ENCODE measurements around the gene GBGT1. TPM values are rescaled to one million over a fixed set of nuclear protein-coding genes. Genes with fewer than 3 reads are reported as not detected.

The GBGT1 gene
- total and polyA plus RNA-seq, 2 donors (not counting 1 experiment from before 2014, with no cell fraction given) = 2.6 to 4.1 TPM

DNA sequence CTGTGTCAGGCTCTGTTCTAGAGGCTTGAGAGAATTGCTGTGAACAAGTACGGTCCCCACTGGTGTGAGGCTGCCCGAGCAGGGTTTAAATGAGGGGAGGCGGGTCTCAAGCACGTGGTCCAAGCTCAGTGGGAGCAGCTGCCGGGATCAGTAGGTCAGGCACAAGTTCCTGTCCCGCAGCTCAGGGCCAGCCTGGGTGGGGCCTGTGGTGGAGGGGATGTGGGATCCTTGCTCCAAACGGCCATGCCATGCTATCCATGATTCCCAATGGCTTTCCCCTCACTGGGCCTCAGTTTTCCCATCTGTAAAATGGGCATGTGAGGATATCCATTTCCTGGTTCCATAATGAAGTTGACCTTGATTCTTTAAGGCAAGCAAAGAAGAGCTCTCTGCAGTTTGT, 28.3 kb upstream of the GBGT1 start:
- Histone ChIP-seq H3K79me2 (ENCODE audit: control insufficient read depth, insufficient read depth, low read length) (no peaks in the 10 kb centered on the region), H3K9ac (ENCODE audit: insufficient read depth, low read length) (no peak overlapping the region), H3K27ac (ENCODE audit: insufficient read depth, low read length) (no peak overlapping the region), H3K4me2 (ENCODE audit: extremely low read depth, insufficient read depth, low read length) (no peak overlapping the region), H3K36me3 (ENCODE audit: control insufficient read depth, insufficient read depth, low read length) (no peaks in the 10 kb centered on the region), H4K20me1 (ENCODE audit: control insufficient read depth, extremely low read depth, insufficient read depth, low read length) (no peaks in the 10 kb centered on the region), H3K4me1 (ENCODE audit: control insufficient read depth, extremely low read depth, insufficient read depth, low read length) (no peaks in the 10 kb centered on the region), H3K9me3 (ENCODE audit: control insufficient read depth, insufficient read depth, low read depth, low read length) (no peaks in the 10 kb centered on the region), H3K4me3 (replicated peaks in 1 of 4; ENCODE audit: control extremely low read depth in 1 of 4, insufficient read depth in 1 of 4, low read depth in 3 of 4, low read length in 4 of 4) (no peak overlapping the region), H2AFZ (ENCODE audit: low read length) (no peak overlapping the region), H3K27me3 (ENCODE audit: control insufficient read depth, insufficient read depth, low read length) (peaks cover 8% of the 10 kb centered on the region)
- TF ChIP-seq EZH2 (IDR thresholded peaks at IDR 0.05; ENCODE audit: low read length, missing control alignments) (no peak), CTCF (conservative IDR thresholded peaks at IDR 0.05 in 1 of 2, IDR thresholded peaks at IDR 0.05 in 1 of 2; ENCODE audit: low read depth in 1 of 2, low read length in 2 of 2) (no peak)
- DNase-seq (ENCODE audit: low read depth in 2 of 2) = no peak

DNA sequence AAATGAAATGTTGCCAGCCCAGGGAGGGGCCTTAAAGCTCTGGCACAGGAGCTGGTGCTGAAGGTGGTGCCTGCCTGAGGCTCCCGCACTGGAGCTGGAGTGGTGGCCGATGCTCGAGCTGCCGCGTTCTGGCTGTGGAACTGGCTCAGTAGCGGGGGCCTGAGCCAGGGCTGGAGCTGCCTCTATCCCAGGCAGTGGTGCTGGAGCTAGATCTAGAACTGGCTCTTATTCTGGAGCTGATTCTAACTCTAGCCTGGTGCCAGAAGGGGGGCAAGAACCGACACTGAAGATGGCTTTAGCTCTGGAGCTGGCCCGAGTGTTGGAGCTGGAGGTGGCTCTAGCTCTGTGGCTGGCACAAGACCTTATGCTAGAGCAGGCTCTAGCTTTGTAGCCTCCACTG, 26.1 kb upstream of the GBGT1 start:
- Histone ChIP-seq H3K9ac (ENCODE audit: insufficient read depth, low read length) (no peak overlapping the region), H3K27ac (ENCODE audit: insufficient read depth, low read length) (no peak overlapping the region), H3K4me3 (replicated peaks in 1 of 4; ENCODE audit: control extremely low read depth in 1 of 4, insufficient read depth in 1 of 4, low read depth in 3 of 4, low read length in 4 of 4) (no peak overlapping the region), H3K4me2 (ENCODE audit: extremely low read depth, insufficient read depth, low read length) (no peak overlapping the region), H3K4me1 (ENCODE audit: control insufficient read depth, extremely low read depth, insufficient read depth, low read length) (no peaks in the 10 kb centered on the region), H3K79me2 (ENCODE audit: control insufficient read depth, insufficient read depth, low read length) (no peaks in the 10 kb centered on the region), H2AFZ (ENCODE audit: low read length) (no peak overlapping the region), H3K36me3 (ENCODE audit: control insufficient read depth, insufficient read depth, low read length) (no peaks in the 10 kb centered on the region), H3K9me3 (ENCODE audit: control insufficient read depth, insufficient read depth, low read depth, low read length) (no peaks in the 10 kb centered on the region), H3K27me3 (ENCODE audit: control insufficient read depth, insufficient read depth, low read length) (peaks cover 9% of the 10 kb centered on the region), H4K20me1 (ENCODE audit: control insufficient read depth, extremely low read depth, insufficient read depth, low read length) (no peaks in the 10 kb centered on the region)
- no peak for TF ChIP-seq EZH2 (IDR thresholded peaks at IDR 0.05; ENCODE audit: low read length, missing control alignments)
- no peak for TF ChIP-seq CTCF (conservative IDR thresholded peaks at IDR 0.05 in 1 of 2, IDR thresholded peaks at IDR 0.05 in 1 of 2; ENCODE audit: low read depth in 1 of 2, low read length in 2 of 2)
- no peak for DNase-seq (ENCODE audit: low read depth in 2 of 2)

DNA sequence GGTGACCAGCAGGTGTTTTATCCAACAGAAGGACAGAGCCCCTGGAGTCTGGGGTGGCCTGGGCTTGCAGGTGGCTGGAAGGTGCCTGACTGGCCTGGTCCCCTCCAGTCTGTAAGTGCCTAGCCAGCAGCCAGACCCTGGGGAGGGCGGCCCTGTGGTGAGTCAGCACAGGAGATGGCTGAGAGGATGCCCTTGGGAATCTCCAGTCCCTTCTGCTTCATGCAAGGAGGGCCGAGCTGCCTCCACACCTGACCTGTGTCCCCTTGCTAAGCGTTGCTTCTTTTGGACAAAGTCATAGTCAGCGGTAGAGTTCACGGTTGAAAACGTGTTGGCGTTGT, 25.1 kb upstream of the GBGT1 start:
- Histone ChIP-seq H4K20me1 (ENCODE audit: control insufficient read depth, extremely low read depth, insufficient read depth, low read length) (no peaks in the 10 kb centered on the region), H3K4me2 (ENCODE audit: extremely low read depth, insufficient read depth, low read length) (no peak overlapping the region), H3K27me3 (ENCODE audit: control insufficient read depth, insufficient read depth, low read length) (peaks cover 12% of the 10 kb centered on the region), H3K4me1 (ENCODE audit: control insufficient read depth, extremely low read depth, insufficient read depth, low read length) (no peaks in the 10 kb centered on the region), H3K36me3 (ENCODE audit: control insufficient read depth, insufficient read depth, low read length) (no peaks in the 10 kb centered on the region), H3K27ac (ENCODE audit: insufficient read depth, low read length) (no peak overlapping the region), H3K9me3 (ENCODE audit: control insufficient read depth, insufficient read depth, low read depth, low read length) (no peaks in the 10 kb centered on the region), H2AFZ (ENCODE audit: low read length) (no peak overlapping the region), H3K79me2 (ENCODE audit: control insufficient read depth, insufficient read depth, low read length) (no peaks in the 10 kb centered on the region), H3K4me3 (replicated peaks in 1 of 4; ENCODE audit: control extremely low read depth in 1 of 4, insufficient read depth in 1 of 4, low read depth in 3 of 4, low read length in 4 of 4) (no peak overlapping the region), H3K9ac (ENCODE audit: insufficient read depth, low read length) (no peak overlapping the region)
- no peak for DNase-seq (ENCODE audit: low read depth in 2 of 2)
- TF ChIP-seq CTCF (conservative IDR thresholded peaks at IDR 0.05 in 1 of 2, IDR thresholded peaks at IDR 0.05 in 1 of 2; ENCODE audit: low read depth in 1 of 2, low read length in 2 of 2) = no peak

Measured in fibroblast of lung (primary cell).